Epithelial cell of esophagus (primary cell): ENCODE measurements around the gene CIB2.
"Not testable (repeated sequence)": the region's sequence is repeated elsewhere in the genome, so short reads cannot be mapped to it uniquely, and the experiment has no call there.

Source experiments
- DNase-seq: peaks from one replicate; pipeline ENCODE4 v3.0.0; 2010; ENCODE audit warnings: low read depth
- H3K4me3 ChIP-seq: 2 replicates; pipeline ENCODE4 v1.5.1; 2011; ENCODE audit warnings: mild to moderate bottlenecking, low read length, control low read depth
- TF ChIP-seq, protein P1 (sequence below): IDR thresholded peaks from 2 replicates; pipeline ENCODE4 v1.5.1; 2011; ENCODE audit warnings: low read depth, mild to moderate bottlenecking, low read length, control low read depth, inconsistent platforms; ENCODE audit not compliant: insufficient read depth; ENCODE audit errors: missing control alignments

Gene CIB2

DNA sequence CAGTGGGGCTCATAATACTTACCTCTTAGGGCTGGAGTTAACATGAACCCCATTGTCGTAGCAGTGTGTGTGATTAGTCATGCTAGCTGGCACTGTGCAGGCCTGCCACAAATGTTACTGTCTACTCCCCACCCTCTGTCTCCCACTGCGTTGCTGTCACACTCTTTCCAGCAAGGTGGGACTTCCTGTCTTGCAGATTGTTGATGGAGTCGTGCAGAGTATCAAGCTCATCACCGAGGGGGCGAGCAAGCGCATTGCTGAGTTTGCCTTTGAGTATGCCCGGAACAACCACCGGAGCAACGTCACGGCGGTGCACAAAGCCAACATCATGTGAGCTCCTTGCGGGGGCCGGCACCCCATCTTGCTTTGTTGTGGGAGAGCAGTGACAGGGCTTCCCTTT lies 30.8 kb upstream of the CIB2 start:
- H3K4me3 ChIP-seq: no peak overlapping the region
- DNase-seq: no peak
- TF ChIP-seq, protein P1, sequence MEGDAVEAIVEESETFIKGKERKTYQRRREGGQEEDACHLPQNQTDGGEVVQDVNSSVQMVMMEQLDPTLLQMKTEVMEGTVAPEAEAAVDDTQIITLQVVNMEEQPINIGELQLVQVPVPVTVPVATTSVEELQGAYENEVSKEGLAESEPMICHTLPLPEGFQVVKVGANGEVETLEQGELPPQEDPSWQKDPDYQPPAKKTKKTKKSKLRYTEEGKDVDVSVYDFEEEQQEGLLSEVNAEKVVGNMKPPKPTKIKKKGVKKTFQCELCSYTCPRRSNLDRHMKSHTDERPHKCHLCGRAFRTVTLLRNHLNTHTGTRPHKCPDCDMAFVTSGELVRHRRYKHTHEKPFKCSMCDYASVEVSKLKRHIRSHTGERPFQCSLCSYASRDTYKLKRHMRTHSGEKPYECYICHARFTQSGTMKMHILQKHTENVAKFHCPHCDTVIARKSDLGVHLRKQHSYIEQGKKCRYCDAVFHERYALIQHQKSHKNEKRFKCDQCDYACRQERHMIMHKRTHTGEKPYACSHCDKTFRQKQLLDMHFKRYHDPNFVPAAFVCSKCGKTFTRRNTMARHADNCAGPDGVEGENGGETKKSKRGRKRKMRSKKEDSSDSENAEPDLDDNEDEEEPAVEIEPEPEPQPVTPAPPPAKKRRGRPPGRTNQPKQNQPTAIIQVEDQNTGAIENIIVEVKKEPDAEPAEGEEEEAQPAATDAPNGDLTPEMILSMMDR: no peak

DNA sequence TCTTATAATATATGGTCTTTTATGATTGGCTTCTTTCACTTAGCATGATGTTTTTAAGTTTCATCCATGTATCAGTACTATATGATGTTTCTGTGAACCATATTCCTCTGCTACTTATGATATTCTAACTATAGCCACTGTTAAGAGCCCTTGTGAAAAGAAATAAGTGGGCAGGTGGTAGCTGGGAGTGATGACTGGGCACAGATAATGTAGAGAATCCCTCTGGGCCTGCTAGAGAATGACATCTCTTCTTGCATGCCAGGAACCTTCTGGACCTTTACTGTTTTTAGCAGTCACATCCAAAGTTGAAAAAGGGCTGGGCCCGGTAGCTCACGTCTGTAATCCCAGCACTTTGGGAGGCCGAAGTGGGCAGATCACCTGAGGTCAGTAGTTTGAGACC lies 28.1 kb upstream of the CIB2 start:
- no peak for DNase-seq
- H3K4me3 ChIP-seq: no peak overlapping the region
- TF ChIP-seq, protein P1: no peak

DNA sequence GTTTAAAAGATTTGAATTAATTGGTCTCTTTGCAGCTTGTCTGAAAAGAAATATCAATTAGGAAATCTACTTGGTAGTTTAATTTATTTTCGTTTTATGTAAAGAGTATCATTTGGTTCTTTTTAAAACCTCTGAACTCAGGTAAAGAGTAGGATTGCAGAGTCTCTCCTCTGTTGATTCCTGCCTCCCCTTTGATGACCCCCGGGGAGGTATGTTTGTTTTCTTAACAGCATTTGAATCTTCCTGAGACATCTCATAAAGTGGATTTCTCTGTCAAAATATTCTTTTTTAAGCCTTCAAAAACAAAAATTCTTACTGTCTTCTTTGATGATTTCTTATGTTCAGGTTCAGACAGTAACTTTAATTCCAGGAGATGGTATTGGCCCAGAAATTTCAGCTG lies 26.0 kb upstream of the CIB2 start:
- no peak for DNase-seq
- TF ChIP-seq, protein P1: no peak
- no peak overlapping the region for H3K4me3 ChIP-seq

DNA sequence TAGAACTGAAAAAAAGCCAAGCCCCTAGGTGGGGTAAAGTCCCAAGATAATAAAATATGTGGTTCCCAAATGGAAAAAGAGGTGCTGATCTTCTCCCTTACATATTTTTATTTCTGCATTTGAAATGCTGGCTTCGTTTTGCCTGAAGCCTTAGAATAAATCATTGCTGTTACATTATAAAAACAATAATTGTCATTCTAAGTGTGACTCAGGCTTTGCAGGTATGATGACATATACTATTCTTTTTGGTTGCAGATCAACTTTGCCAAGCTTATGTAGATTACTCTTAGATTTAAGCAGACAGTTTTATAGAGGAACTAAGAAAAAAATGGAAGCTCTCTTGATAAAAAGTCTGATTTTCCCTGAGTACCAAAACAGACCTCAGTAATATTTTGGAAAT lies 25.4 kb upstream of the CIB2 start:
- no peak overlapping the region for H3K4me3 ChIP-seq
- TF ChIP-seq, protein P1: no peak
- peak; percentile 64 for DNase-seq

DNA sequence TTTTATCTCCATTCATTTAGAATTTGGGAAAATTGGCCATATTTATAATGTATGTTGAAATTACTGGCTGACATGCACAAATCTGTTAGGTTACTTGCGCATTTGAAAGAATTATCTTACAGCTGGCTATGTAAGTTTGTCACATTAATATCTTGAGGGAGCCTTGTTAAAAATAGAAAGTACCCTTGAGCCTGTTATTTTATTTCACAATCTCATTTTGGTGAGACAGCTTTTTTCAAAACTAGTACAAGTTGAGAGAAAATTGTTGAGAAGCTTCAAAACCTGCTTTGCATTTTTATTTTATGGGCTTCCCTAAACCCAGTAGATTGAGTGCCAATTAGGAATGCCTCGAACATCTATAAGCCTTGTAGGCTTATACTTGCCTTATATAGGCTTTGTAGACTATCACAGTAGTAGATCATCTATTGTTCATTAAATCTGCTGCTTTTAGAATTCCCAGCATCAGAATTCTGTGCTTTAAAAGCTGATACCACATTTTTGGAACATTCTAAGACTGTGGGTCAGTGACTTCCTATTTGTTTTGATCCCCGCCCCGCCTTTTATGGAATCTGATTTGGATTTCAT lies 24.2 kb upstream of the CIB2 start:
- no peak overlapping the region for H3K4me3 ChIP-seq
- TF ChIP-seq, protein P1: no peak
- DNase-seq: no peak

DNA sequence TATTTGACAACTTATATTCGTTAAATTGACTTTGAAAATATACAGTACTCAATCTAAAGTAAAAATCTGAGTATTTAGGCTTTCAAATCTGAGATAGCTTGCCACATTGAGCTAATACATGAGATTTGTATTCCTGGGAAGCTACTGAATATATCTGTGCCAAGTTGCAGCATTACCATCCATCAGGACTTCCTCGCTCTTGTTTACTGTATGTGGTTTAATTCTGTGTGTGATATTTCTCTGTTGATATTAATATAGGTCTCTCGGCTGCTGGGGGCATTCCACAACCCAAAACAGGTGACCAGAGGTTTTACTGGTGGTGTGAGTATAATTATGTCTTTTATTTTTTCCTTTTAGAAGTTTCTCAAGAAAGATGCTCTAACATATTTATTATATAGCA lies 23.7 kb upstream of the CIB2 start:
- no peak overlapping the region for H3K4me3 ChIP-seq
- DNase-seq: no peak
- TF ChIP-seq, protein P1: no peak

DNA sequence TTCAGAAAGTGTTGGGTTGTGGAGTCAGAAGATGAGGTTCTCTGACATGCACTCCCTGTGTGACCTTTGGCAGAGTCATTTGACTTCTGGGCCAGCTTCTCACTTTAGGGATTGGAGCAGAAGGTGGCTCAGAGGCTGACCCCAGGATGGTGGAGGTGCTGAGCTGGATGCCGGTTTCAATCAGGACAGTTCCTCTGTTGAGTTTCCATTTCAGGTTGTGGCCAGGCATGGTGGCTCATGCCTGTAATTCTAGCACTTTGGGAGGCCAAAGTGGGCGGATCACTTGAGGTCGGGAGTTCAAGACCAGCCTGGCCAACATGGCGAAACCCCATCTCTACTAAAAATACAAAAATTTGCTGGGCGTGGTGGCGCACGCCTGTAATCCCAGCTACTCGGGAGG lies 19.8 kb upstream of the CIB2 start:
- not testable (repeated sequence) for DNase-seq, H3K4me3 ChIP-seq
